SIG-M5 treated with dmso at 0.1 percent for 504 hours (cell line): Measurements from ENCODE around the gene NARS2.
"Not testable (repeated sequence)": the region's sequence is repeated elsewhere in the genome, so short reads cannot be mapped to it uniquely, and the experiment has no call there.

ENCODE experiments used
- DNase-seq: peaks from one replicate; lab custom pipeline; 2025; ENCODE audit not compliant: unreplicated experiment; lab: John Stamatoyannopoulos, UW

Gene NARS2

DNA sequence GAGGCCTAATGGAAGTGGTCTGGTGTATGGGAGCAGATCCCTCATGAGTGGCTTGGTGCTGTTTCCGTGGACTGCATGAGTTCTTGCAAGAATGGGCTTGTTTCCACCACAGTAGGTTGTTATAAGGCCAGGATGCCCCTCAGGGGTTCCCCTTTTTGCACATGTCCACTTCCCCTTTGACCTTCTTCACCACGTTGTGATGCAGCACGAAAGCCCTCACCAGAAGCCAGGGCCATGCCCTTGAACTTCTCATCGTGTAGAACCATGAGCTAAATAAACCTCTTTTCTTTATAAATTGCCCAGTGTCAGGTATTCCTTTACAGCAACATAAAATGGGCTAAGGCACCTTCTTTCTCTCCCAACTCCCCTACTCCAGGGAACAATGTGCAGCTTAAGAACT lies 2.8 kb upstream of the NARS2 start:
- DNase-seq = no peak

DNA sequence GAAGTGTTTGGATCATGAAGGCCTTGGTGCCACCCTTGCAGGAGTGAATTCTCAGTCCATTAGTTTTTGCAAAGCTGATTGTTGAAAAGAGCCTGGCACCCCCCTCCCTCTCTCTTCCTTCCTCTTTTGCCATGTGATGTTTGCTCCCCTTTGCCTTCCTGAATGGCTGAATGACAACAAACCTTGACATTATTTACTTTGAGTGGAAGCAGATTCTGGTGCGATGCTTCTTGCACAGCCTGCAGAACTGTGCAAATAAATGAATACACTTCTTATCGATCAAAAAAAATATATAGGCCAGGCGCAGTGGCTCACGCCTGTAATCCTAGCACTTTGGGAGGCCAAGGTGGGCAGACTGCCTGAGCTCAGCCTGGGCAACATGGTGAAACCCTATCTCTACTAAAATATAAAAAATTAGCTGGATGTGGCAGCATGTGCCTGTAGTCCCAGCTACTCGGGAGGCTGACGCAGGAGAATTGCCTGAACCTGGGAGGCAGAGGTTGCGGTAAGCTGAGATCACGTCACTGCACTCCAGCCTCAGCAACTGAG lies 2.0 kb upstream of the NARS2 start:
- DNase-seq = peak; percentile 19

DNA sequence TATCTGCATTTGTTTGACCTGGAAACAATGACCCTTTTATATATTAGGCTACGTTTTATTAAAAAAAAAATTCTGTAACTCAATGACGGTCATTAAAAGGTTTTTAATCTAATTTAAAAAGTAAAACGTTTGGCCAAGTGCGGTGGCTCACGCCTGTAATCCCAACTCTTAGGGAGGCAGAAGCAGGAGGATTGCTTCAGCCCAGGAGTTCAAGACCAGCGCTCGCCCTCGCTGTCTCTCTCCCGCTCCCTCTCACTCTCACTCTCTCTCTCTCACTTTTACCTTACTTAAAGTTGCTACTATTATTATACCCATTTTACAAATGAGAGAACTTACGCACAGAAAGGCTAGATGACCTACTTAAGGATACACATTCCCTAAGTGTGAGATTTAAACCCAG lies 814 bp upstream of the NARS2 start:
- DNase-seq = no peak

DNA sequence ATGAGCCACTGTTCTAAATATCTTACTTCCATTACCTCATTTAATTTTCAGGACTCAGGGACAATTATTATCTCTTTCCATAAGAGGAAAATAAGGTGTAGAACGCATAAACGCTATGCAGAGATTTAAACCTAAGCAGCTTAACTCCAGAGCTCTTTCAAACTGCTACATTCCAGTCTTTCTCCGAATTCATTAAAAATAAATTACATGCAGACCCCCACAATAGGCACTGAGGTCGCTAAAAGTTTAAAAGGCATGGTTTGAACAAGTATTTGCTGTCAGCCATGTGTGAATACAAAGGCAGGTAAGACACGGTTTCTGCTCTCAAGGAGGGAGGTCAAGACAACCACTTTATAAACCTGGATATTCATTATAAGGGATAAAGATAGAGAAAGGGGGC lies 983 bp downstream of the NARS2 start:
- no peak for DNase-seq

DNA sequence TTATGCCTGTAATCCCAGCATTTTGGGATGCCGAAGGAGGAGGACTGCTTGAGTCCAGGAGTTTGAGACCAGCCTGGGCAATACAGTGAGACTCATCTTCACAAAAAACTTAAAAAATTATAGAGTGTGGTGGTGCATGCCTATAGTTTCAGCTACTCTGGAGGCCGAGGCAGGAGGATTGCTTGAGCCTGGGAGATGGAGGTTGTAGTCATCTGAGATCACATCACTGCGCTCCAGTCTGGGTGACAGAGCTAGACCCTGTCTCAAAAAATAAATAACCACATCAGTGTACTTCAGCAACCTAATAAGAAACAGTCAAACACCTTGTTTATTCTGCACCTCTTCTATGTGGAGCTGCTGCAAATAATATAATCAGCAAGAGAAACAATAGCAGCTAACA lies 1.4 kb downstream of the NARS2 start:
- no peak for DNase-seq

DNA sequence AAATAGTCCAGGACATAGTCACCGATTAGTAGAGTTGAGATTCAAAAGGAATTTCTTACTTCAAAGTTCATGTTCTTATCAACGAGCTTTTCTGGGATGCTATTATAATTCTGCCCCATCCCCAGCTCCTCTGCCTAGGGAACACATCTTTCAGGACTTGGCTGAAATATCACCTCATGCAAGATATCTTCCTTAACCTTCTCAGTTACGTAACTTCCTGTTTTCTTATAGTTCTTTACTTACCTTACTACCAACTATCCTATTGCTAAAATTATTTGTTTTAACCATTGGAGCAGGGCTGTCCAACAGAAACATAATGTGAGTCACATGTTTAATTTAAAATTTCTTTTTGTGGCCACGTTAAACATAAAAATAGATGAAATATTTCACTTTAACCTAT lies 2.3 kb downstream of the NARS2 start:
- DNase-seq = peak; percentile 2

DNA sequence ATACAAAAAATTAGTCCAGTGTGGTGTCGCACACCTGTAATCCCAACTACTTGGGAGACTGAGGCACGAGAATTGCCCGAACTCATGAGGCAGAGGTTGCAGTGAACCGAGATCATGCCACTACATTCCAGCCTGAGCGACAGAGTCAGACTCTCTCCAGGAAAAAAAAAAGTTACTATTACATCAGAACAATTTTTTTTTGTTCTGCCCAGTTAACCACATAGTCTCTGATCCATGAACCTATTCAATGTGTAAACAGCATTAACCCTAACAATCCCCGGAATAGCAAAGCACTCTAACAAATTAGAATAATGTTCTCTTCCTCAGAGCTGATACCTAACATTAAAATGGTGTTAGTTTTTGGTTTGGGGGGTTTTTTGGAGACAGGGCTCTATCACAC lies 4.6 kb downstream of the NARS2 start:
- no peak for DNase-seq

DNA sequence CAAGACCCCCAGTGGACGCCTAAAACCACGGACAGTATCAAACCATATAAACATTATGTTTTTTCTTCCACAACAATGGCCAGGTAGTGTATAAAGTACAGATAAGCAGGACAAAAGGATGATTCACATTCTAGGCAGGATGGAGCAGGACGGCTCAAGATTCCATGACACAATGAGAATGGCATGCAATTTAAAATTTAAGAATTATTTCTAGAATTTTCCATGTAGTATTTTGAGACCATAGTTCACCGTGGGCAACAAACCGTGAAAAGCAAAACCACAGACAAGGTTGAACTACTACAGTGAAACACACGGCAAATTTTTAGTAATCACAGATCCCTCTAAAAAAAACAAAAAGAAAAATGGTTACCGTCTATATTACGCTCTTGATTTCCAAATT lies 7.5 kb downstream of the NARS2 start:
- no peak for DNase-seq

DNA sequence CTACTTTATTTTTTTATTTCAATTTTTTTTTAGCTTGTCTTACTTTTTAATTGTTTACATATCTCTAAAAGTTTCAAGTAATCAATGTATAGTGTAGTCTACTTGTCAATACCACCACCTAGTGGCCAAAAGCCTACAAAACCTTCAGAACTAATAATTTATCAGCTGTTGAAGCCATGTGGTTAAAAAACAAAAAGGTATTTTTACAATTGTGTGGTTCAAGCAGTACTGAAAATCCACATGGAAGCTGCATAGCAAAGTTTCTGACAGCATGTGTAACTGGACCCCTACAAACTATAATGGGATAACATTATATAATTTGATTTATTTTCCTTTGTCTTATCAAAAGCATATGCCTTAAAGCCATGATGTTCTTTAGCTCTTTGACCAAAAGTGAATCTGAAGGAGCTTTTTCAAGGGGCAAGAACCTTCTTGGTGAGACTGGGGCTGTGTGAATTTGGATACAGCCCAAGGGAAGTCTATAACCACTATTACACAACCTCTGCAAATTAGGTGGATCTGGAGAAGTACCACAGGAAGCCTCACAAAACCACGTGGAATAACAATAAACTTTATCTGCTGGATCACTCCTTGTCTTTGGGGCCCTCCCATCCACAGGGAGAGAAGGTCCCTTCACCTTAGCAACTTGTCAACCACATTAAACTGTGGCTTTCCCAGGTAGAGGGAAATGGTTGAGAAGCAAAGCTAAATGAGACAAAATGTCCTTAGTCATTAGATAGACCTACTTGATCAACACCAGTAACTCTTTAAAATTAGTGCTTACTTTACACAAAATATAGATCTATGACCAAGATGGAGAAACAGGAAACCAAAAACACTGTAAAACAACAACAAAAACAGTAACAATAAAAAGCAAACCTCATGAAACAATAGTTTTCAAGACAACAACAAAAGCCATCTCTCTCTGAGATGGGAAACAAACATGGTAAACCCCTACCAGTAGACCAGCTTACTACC lies 9.9 kb downstream of the NARS2 start:
- DNase-seq = peak; percentile 62

DNA sequence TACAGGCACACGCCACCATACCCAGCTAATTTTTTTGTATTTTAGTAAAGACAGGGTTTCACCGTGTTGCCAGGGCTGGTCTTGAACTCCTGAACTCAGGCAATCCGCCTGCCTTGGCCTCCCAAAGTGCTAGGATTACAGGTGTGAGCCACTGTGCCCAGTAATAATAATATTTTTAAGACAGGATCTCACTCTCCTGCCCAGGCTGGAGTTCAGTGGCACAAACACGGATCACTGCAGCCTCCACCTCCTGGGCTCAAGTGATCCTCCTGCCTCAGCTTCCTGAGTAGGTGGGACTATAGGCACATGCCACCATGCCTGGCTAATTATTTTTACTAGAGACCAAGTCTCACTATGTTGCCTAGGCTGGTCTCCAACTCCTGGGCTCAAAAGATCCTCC lies 10.6 kb downstream of the NARS2 start:
- not testable (repeated sequence) for DNase-seq

DNA sequence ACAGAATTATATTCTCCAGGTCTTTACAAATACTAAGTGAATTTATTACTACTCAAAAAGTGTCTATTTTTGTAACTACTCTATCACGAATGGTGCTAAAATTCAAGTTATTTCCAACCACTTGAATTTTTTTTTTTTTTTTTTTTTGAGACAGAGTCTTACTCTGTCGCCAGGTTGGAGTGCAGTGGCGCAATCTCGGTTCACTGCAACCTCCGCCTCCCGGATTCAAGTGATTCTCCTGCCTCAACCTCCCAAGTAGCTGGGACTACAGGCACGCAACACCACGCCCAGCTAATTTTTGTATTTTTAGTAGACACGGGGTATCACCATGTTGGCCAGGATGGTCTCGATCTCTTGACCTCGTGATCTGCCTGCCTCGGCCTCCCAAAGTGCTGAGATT lies 11.6 kb downstream of the NARS2 start:
- DNase-seq = not testable (repeated sequence)

DNA sequence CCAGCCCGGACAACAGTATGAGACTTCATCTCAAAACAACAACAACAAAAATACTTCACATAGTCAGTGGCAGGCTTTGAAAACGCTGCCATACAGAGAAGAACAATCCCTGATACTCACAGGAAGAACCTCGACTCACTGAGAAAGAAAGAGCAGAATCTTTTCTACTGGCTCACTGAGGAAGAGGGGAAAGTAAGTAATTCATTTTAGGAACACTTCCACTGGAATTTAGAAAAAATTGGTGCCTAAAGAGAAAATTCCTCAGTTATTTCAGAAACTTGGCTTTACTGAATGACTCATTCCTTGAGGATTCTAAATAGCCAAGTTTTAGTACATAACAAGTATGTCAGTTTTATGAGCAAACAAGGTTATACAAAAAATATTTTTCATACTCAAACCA lies 12.3 kb downstream of the NARS2 start:
- DNase-seq = no peak

DNA sequence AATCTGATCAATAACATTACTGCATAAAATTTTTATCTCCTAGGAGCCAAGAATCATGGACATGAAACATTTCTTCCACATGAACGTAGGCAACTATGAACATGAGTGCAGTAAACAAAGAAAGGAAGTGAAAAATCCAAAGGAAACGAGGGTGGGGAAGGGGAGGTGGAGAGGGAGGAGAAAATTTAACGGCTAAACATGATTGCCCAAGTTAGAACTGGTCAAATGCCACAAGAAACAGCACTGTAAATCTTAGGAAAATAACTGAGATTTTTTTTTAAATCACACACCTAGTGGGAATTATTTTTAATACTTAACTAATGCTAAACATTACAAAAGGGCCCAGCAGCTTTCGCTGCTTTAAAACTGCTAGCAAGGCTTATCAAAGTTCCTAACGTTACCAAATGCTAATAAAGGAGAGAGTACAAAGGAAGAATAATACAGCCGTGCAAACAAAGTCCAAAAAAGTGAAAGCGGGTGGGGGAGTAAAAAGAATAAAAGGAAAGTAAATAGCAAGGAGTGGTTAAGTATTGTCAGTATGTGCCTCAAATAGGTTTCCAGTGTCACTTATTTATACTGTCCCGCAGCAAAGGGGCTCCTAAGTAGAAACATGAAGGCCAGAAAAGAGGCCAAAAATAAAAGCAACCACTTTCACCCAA lies 13.7 kb downstream of the NARS2 start:
- DNase-seq = peak; percentile 41

DNA sequence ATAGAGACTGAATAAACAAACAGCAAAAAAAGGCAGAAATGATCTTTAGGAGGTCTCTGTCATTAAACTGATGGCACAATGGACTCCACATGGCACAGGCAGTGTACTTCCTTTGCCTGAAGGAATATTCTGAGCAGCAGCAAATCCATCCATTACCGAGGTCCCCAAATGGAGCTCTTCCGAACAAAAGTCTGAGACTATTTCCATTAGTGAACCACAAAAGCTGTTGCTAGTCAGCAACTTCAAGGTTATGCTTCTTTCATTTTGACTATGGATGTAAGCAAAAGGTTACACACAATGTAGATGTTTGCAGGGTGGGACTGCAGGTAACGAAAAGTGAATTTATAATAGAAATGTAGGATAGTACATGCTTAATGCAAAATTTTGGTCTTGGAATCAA lies 14.5 kb downstream of the NARS2 start:
- DNase-seq = no peak

DNA sequence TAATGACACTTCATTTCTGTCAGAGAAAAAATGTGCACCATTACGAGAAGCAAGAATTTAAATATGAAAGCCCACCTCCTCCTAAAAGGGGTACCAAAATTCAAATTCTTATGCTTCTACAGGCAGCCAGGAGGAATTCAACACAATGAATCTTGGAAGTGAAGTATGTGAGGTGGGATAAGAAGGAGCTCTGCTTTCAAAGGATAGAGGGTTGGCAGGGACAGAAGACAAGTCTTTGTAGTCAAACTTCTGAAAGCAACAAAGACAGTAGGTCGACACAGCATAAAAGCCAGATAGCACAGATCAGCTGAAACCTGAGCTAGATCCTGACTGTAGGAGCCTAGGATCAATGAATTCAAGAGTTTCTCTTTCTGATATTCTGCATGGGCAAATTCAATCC lies 17.4 kb downstream of the NARS2 start:
- no peak for DNase-seq

DNA sequence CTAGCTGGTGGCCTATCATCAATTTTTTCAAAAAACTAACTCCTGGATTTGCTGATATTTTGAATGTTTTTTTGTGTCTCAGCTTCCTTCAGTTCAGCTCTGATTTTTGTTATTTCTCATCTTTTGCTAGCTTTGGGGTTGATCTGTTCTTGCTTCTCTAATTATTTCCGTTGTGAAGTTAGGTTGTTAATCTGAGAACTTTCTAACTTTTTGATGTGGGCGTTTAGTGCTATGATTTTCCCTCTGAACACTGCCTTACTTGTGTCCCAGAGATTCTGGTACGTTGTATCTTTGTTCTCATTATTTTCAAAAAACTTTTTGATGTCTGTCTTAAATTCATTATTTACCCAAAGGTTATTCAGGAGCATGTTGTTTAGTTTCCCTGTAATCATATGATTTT lies 19.1 kb downstream of the NARS2 start:
- no peak for DNase-seq

DNA sequence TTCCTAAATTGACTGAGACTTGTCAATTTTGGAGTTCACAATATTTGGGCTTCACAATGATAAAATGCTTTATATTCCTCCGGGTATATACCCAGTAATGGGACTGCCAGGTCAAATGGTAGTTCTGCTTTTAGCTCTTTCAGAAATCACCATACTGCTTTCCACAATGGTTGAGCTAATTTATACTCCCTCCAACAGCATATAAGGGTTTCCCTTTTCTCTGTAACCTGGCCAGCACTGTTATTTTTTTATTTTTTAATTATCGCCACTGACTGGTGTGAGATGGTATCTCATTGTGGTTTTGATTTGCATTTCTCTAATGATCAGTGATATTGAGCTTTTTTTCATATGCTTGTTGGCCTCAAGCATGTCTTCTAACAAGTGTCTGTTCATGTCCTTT lies 21.8 kb downstream of the NARS2 start:
- no peak for DNase-seq

DNA sequence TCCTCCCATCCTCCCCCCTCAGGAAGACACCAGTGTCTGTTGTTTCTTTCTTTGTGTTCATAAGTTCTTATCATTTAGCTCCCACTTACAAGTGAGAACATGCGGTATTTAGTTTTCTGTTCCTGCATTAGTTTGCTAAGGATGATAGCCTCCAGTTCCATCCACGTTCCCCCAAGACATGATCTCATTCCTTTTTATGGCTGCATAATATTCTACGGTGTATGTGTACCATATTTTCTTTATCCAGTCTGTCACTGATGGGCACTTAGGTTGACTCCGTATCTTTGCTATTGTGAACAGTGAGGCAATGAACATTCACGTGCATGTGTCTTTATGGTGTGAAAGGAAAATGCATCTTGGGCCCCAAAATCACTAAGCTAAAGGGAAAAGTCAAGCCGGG lies 22.5 kb downstream of the NARS2 start:
- not testable (repeated sequence) for DNase-seq

DNA sequence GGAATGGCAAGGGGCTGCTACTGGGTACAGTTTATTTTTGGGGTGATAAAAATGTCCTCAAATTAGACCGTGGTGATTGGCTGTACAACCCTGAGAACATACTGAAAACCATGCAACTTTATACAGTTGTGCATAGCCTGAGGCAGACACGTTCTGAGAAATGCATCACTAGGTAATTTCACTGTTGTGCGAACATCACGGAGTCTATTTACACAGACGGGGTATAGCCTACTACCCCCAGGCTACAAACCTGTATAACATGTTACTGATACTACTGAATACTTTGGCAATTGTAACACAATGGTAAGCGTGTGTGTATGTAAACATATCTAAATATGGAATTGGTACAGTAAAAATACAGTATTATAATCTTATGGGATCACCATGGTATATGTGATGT lies 23.6 kb downstream of the NARS2 start:
- DNase-seq = no peak

DNA sequence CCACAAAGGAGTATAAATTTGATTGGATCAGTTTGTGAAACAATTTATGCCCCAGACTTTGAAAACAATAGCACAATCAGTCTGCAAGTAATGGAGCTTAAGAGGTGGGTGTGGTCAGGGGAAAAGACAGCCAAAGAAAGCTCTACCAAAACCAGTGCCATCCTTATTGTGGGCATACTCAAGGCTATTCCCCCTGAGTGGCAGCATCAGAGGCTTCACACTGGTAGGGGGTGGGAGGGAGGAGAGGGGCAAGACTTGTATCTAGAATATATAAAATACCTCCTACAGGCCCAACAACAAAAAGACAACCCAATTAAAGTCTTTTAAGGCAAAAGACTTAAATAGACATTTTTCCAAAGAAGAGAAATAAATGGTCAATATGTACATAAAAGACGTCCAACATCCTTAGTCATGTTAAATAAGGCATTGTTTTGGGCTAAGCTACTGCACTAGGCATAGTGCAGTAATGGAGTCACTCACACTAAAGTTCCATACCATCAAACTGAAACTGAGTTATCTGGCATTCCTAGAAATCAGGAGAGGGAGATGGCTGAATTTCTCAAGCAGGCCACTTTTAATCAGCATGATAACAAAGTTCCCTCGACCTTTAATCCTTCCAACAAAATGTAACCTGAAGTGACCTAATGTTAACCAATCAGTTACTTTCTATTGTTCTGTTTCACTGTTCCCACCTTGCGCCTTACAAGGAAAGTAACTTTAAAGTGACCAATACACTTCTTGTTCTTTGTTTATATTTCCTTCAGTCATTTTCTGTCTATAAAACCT lies 24.8 kb downstream of the NARS2 start:
- no peak for DNase-seq

DNA sequence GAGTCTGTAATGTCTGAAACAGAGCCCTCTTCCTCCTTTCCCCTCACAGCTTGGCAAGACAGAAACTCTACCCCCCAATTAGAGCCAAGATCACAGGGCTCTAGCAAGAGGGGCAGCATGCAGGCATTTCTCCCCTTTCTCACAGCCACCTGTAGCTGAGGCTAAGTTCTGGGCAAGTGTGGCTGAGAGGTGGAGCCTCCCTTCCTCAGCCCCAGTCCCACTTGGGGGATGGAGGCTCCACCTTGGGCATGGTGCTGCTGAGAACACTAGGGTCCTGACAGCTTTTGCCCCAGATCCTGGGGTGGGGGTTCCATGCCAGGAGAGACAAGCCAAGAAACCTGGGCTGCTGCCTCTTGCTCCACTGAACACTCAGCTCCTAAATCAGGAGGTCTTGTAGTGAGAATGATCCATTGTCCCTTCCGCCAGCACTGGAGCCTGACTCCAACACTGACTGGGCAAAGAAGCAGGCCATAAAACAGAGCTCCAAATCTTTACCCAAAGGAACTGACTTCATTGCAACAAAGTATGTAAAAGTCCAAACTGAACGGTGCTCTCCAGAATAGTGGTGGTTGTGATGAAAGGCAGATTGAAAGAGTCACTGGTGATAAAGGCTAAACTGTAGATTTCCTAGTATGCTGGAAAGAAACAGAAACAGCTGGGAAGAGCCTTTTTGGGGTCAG lies 25.6 kb downstream of the NARS2 start:
- DNase-seq = no peak
